Measurements from ENCODE around the gene ATL3. TPM values are rescaled to one million over a fixed set of nuclear protein-coding genes. Genes with fewer than 3 reads are reported as not detected.

ATL3 gene
- total and polyA plus RNA-seq, 8 donors, result 16.1 to 98.2 (median 20.2) TPM

DNA sequence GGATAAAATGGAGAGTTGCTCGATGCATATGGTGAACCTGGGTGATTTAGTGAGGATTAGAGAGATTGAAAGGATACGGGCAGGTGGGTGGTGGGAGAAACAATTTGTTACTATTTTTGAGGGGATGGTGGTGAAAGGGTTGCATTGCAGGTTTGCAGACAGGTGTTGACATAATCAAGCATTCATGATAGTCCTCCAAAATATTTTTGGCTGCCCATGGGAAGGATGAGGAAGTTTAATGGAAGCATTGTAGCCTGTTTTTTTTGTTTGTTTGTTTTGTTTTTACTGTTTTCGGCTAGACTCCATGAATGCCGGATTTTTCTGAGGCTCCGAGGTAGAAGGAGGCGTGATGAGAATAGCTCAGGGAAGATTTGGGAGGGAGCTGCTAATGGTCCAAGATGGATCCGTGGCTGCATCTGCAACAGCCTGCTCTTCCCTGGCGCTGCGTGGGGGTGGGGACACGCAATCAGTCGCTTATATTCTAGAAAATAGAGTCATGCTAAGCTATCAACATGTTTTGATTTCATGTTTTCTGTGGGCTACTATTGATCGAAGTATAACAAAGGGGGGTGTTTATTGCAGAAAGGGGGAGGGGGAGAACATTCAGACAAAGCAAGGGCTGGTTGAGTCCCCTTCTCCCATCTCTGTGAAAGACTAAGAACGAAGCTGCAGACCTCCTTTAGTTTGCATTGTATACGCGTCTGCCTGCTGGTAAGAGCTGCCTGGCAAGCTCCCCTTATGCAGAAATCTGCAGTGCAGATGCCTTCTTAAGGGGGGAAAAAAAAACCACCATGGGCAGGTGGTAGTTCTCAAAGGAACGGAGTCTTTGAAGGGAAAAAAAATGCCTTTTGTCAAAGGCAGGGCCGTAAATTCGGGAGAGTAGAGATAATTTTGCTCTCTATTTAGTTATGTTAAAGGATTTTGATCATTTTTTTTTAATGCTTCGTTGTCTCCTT lies 11.2 kb upstream of the ATL3 start:
- peak; percentile 35 for ATAC-seq
- H3K4me1 ChIP-seq, result peaks cover 11 to 53% of the 10 kb centered on the region in 2 donors
- H3K36me3 ChIP-seq, result no peaks in the 10 kb centered on the region
- no peaks in the 10 kb centered on the region for H3K27me3 ChIP-seq
- DNase-seq, result peak in 1 of 4 donors; percentile 47
- H3K9me3 ChIP-seq, result no peaks in the 10 kb centered on the region
- peak overlapping the region; percentile 84 to 92 for H3K4me3 ChIP-seq
- TF ChIP-seq, protein P1, sequence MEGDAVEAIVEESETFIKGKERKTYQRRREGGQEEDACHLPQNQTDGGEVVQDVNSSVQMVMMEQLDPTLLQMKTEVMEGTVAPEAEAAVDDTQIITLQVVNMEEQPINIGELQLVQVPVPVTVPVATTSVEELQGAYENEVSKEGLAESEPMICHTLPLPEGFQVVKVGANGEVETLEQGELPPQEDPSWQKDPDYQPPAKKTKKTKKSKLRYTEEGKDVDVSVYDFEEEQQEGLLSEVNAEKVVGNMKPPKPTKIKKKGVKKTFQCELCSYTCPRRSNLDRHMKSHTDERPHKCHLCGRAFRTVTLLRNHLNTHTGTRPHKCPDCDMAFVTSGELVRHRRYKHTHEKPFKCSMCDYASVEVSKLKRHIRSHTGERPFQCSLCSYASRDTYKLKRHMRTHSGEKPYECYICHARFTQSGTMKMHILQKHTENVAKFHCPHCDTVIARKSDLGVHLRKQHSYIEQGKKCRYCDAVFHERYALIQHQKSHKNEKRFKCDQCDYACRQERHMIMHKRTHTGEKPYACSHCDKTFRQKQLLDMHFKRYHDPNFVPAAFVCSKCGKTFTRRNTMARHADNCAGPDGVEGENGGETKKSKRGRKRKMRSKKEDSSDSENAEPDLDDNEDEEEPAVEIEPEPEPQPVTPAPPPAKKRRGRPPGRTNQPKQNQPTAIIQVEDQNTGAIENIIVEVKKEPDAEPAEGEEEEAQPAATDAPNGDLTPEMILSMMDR (IDR thresholded peaks at IDR 0.05), result peak in 1 of 2 donors; percentile 17
- intact Hi-C loops (cut with DNase I), result no loop called here
- H3K27ac ChIP-seq, result peak overlapping the region; percentile 97 to 99

DNA sequence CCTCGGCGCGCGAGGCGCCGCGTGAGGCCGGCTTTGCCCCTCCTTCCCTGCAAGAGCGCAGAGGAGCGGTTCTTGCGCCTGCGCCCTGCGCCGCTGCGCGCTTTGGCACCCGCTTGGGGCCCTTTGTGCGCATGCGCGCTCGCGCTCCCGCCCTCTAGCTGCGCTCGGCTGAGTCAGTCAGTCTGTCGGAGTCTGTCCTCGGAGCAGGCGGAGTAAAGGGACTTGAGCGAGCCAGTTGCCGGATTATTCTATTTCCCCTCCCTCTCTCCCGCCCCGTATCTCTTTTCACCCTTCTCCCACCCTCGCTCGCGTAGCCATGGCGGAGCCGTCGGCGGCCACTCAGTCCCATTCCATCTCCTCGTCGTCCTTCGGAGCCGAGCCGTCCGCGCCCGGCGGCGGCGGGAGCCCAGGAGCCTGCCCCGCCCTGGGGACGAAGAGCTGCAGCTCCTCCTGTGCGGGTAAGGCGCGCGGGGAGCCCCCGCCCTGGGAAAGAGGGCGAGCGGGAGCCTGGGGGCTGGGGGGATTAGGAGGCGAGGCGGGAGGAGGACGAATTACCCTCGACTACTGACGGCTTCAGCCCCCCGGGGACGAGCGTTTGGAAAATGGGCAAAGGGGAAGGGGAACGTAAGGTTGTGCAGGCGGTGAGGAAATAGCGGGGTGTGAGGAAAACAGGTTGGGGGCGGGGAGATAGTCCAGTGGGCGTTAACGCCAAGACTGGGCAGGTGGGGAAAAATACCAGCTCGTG lies 10.3 kb upstream of the ATL3 start, which contains the start of gene RTN3:
Gene RTN3, plus strand, starts transcription at position 180 of the 745 bp plus-strand sequence. Its CDS starts 137 bp downstream, at position 317.
- ATAC-seq, result peak; percentile 95
- Histone ChIP-seq H3K27me3 (no peaks in the 10 kb centered on the region), H3K4me1 (peaks cover 9 to 47% of the 10 kb centered on the region in 2 donors), H3K36me3 (no peaks in the 10 kb centered on the region), H3K27ac (peak within 1 kb of the TSS; percentile 97 to 99), H3K9me3 (no peaks in the 10 kb centered on the region), H3K4me3 (peak within 1 kb of the TSS; percentile 84 to 92)
- TF ChIP-seq, protein P1 (IDR thresholded peaks at IDR 0.05), result no peak
- peak; percentile 98 to 100 (median 98) for DNase-seq
- intact Hi-C loops (cut with DNase I), result no loop called here

DNA sequence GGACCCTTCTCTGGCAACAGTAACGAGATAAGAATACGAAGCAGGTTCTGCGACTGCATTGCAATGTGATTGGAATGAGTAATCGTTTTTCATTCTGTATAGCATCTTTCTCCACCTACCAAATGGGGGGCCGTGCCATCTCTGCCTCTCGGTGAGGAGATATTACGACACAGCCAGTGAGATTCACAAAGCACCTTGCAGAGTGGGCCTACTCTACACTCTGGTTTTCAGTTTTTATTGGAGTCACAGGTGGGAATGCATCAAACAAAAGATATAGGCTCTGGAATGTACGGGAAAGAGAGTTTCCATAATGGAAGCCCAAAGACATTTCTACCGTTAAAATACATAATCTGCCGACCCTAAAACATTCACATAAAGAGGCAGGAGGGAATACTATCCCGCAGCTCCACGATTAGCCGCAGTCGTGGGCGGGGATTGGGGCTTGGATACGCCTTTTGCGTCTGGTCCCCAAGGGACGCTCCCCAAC lies 9.7 kb upstream of the ATL3 start:
- Histone ChIP-seq H3K9me3 (no peaks in the 10 kb centered on the region), H3K4me1 (peaks cover 9 to 45% of the 10 kb centered on the region in 2 donors), H3K4me3 (peak overlapping the region; percentile 84 to 92), H3K36me3 (no peaks in the 10 kb centered on the region), H3K27ac (peak overlapping the region; percentile 97 to 99), H3K27me3 (no peaks in the 10 kb centered on the region)
- DNase-seq, result no peak
- intact Hi-C loops (cut with DNase I), result no loop called here
- peak; percentile 4 for ATAC-seq
- TF ChIP-seq, protein P1 (IDR thresholded peaks at IDR 0.05), result no peak

DNA sequence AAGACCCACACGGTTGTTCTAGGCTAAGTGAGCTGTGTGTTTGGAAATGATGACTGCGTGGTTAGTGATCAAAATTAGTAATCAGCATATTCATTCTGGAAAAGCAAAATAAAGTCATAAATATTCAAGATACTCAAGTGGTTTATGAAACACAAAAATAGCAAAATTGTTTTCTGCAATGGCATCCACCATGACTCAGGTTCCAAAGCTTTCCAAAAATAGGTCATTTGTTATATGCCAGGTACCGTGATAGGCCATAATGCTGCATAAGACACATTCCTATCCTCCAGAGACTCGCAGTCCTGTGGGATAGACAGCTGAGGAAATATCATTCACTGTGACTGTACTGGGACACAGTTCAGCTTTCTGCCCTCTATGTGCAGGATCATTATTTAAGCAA lies 2.4 kb upstream of the ATL3 start:
- TF ChIP-seq, protein P1 (IDR thresholded peaks at IDR 0.05), result no peak
- intact Hi-C loops (cut with DNase I), result no loop called here
- DNase-seq, result no peak
- H3K27me3 ChIP-seq, result no peaks in the 10 kb centered on the region
- no peaks in the 10 kb centered on the region for H3K36me3 ChIP-seq
- H3K27ac ChIP-seq, result no peak overlapping the region
- no peaks in the 10 kb centered on the region for H3K9me3 ChIP-seq
- peaks cover 7 to 24% of the 10 kb centered on the region in 2 donors for H3K4me1 ChIP-seq
- H3K4me3 ChIP-seq, result no peak overlapping the region
- ATAC-seq, result no peak

Measured in left lung (tissue), 10 donors.